Osteocyte (in vitro differentiated cells): ENCODE results near the gene KRT78. TPM values are rescaled to one million over a fixed set of nuclear protein-coding genes. Genes with fewer than 3 reads are reported as not detected.

Experiments used
- DNase-seq: peaks from one replicate; pipeline ENCODE4 v3.0.0; 2021; ENCODE audit warnings: mixed read lengths; ENCODE audit not compliant: unreplicated experiment; ENCODE audit errors: extremely low spot score
- H3K27ac Mint-ChIP-seq: one replicate; pipeline ENCODE4 v1.8.0; 2021; ENCODE audit warnings: mild to moderate bottlenecking, mixed read lengths; ENCODE audit not compliant: unreplicated experiment
- H3K27me3 Mint-ChIP-seq: one replicate; pipeline ENCODE4 v1.8.0; 2021; ENCODE audit warnings: mixed read lengths; ENCODE audit not compliant: unreplicated experiment
- H3K36me3 Mint-ChIP-seq: one replicate; pipeline ENCODE4 v1.8.0; 2021; ENCODE audit warnings: mixed read lengths; ENCODE audit not compliant: unreplicated experiment
- H3K4me1 Mint-ChIP-seq: one replicate; pipeline ENCODE4 v1.8.0; 2021; ENCODE audit warnings: mixed read lengths; ENCODE audit not compliant: unreplicated experiment
- H3K4me3 Mint-ChIP-seq: one replicate; pipeline ENCODE4 v1.8.0; 2021; ENCODE audit warnings: mild to moderate bottlenecking, moderate library complexity, mixed read lengths; ENCODE audit not compliant: unreplicated experiment
- H3K9me3 Mint-ChIP-seq: one replicate; pipeline ENCODE4 v1.8.0; 2021; ENCODE audit warnings: mixed read lengths; ENCODE audit not compliant: unreplicated experiment
- CTCF ChIP-seq: fragments of 200-600 bp; sonication (generic); IDR thresholded peaks from 2 replicates; pipeline ENCODE4 v1.5.0; 2021; ENCODE audit warnings: antibody characterized with exemption, mild to moderate bottlenecking, moderate library complexity
- total RNA-seq: library from RNA; stranded (reverse); gene quantifications from 2 replicates; pipeline ENCODE4 v1.2.1, GENCODE V29; 2021

Gene KRT78
- total RNA-seq, 1 donor from 2014 or later, result not detected

GRCh38 chr12:52811191-52812072 is 37.4 kb downstream of the KRT78 start:
- Mint-ChIP-seq H3K36me3 (no peaks in the 10 kb centered on the region), H3K4me3 (no peak overlapping the region), H3K27ac (no peak overlapping the region), H3K27me3 (peaks cover 54% of the 10 kb centered on the region), H3K4me1 (no peaks in the 10 kb centered on the region), H3K9me3 (no peaks in the 10 kb centered on the region)
- DNase-seq, result no peak
- TF ChIP-seq CTCF, result no peak

GRCh38 chr12:52810554-52810953 is 38.2 kb downstream of the KRT78 start:
- DNase-seq, result no peak
- Mint-ChIP-seq H3K27me3 (peaks cover 58% of the 10 kb centered on the region), H3K4me1 (no peaks in the 10 kb centered on the region), H3K36me3 (no peaks in the 10 kb centered on the region), H3K9me3 (no peaks in the 10 kb centered on the region), H3K27ac (no peak overlapping the region), H3K4me3 (no peak overlapping the region)
- no peak for TF ChIP-seq CTCF

GRCh38 chr12:52809166-52809565 is 39.6 kb downstream of the KRT78 start:
- no peak for DNase-seq
- H3K36me3 Mint-ChIP-seq, result no peaks in the 10 kb centered on the region
- H3K27me3 Mint-ChIP-seq, result peaks cover 50% of the 10 kb centered on the region
- no peak overlapping the region for H3K4me3 Mint-ChIP-seq
- H3K9me3 Mint-ChIP-seq, result no peaks in the 10 kb centered on the region
- no peak for TF ChIP-seq CTCF
- no peaks in the 10 kb centered on the region for H3K4me1 Mint-ChIP-seq
- no peak overlapping the region for H3K27ac Mint-ChIP-seq

- peaks cover 51% of the 10 kb centered on the region for H3K27me3 Mint-ChIP-seq
- H3K36me3 Mint-ChIP-seq, result no peaks in the 10 kb centered on the region
- H3K4me3 Mint-ChIP-seq, result no peak overlapping the region
- no peak overlapping the region for H3K27ac Mint-ChIP-seq
- no peaks in the 10 kb centered on the region for H3K4me1 Mint-ChIP-seq
- TF ChIP-seq CTCF, result no peak
- DNase-seq, result no peak
- no peaks in the 10 kb centered on the region for H3K9me3 Mint-ChIP-seq
Observed at GRCh38 chr12:52808573-52809160, 40.1 kb downstream of the KRT78 start.
